Neural progenitor cell (in vitro differentiated cells): Measurements from ENCODE around the gene TBC1D20. TPM values are rescaled to one million over a fixed set of nuclear protein-coding genes. Genes with fewer than 3 reads are reported as not detected.

Experiments used
- DNase-seq: peaks from one replicate; pipeline ENCODE4 v3.0.0-alpha.2; 2016; ENCODE audit warnings: low spot score
- H2AFZ ChIP-seq: fragments of 200-600 bp; sonication (generic); replicated peaks from 2 replicates; pipeline ENCODE4 v1.6.1; 2016; ENCODE audit warnings: antibody characterized with exemption
- H3F3A ChIP-seq: fragments of 200-600 bp; sonication (generic); 2 replicates; pipeline ENCODE4 v1.6.1; 2016; ENCODE audit warnings: antibody characterized with exemption, low read depth
- H3K27ac ChIP-seq: fragments of 200-600 bp; sonication (generic); 2 replicates; pipeline ENCODE4 v1.5.1; 2016; ENCODE audit warnings: mild to moderate bottlenecking
- H3K27me3 ChIP-seq: fragments of 200-600 bp; sonication (generic); 2 replicates; pipeline ENCODE4 v1.6.1; 2016; ENCODE audit warnings: mild to moderate bottlenecking, moderate library complexity
- H3K36me3 ChIP-seq: fragments of 200-600 bp; sonication (generic); 2 replicates; pipeline ENCODE4 v1.5.1; 2016
- H3K4me1 ChIP-seq: fragments of 200-600 bp; sonication (generic); 2 replicates; pipeline ENCODE4 v1.6.1; 2016; ENCODE audit warnings: mixed run types
- H3K4me2 ChIP-seq: fragments of 200-600 bp; sonication (generic); 2 replicates; pipeline ENCODE4 v1.6.1; 2016
- H3K4me3 ChIP-seq: fragments of 200-600 bp; sonication (generic); 2 replicates; pipeline ENCODE4 v1.5.1; 2016
- H3K79me2 ChIP-seq: fragments of 200-600 bp; sonication (generic); 2 replicates; pipeline ENCODE4 v1.6.1; 2016; ENCODE audit warnings: low read depth
- H3K9ac ChIP-seq: fragments of 200-600 bp; sonication (generic); 2 replicates; pipeline ENCODE4 v1.6.1; 2016
- H3K9me3 ChIP-seq: fragments of 200-600 bp; sonication (generic); 2 replicates; pipeline ENCODE4 v1.5.1; 2016; ENCODE audit warnings: low read depth
- H4K20me1 ChIP-seq: fragments of 200-600 bp; sonication (generic); 2 replicates; pipeline ENCODE4 v1.6.1; 2016; ENCODE audit warnings: low read depth
- H3K27ac Mint-ChIP-seq: 3 replicates; pipeline ENCODE4 v1.8.0; 2021; ENCODE audit warnings: mixed read lengths
- H3K27me3 Mint-ChIP-seq: 2 replicates; pipeline ENCODE4 v1.8.0; 2022; ENCODE audit warnings: low read depth, mild to moderate bottlenecking, inconsistent platforms, moderate library complexity, mixed read lengths; ENCODE audit not compliant: insufficient read depth
- H3K36me3 Mint-ChIP-seq: 3 replicates; pipeline ENCODE4 v1.8.0; 2021; ENCODE audit warnings: mixed read lengths
- H3K4me1 Mint-ChIP-seq: 3 replicates; pipeline ENCODE4 v1.8.0; 2021; ENCODE audit warnings: mixed read lengths
- H3K4me3 Mint-ChIP-seq: 3 replicates; pipeline ENCODE4 v1.8.0; 2021; ENCODE audit warnings: mild to moderate bottlenecking, moderate library complexity, mixed read lengths
- H3K9me3 Mint-ChIP-seq: 3 replicates; pipeline ENCODE4 v1.8.0; 2020; ENCODE audit warnings: mixed read lengths
- EZH2 ChIP-seq: fragments of 200-600 bp; sonication (generic); IDR thresholded peaks from 2 replicates; pipeline ENCODE4 v1.6.1; 2017; ENCODE audit warnings: antibody characterized with exemption, mild to moderate bottlenecking, moderate library complexity
- EZH2phosphoT487 ChIP-seq: fragments of 200-600 bp; sonication (generic); IDR thresholded peaks from 2 replicates; pipeline ENCODE4 v1.6.1; 2017; ENCODE audit warnings: antibody characterized with exemption
- total RNA-seq: library from RNA; depleted of rRNA; stranded (reverse); fragments of >200 nt; gene quantifications from 2 replicates; pipeline ENCODE4 v1.2.3, GENCODE V29; 2015; ENCODE audit warnings: low replicate concordance
- TF ChIP-seq, protein P1 (sequence below): fragments of 200-600 bp; sonication (generic); IDR thresholded peaks from 2 replicates; pipeline ENCODE4 v1.5.1; 2017; ENCODE audit warnings: antibody characterized with exemption, mild to moderate bottlenecking

The TBC1D20 gene
- total RNA-seq, 1 donor from 2014 or later = 23.2 TPM

DNA sequence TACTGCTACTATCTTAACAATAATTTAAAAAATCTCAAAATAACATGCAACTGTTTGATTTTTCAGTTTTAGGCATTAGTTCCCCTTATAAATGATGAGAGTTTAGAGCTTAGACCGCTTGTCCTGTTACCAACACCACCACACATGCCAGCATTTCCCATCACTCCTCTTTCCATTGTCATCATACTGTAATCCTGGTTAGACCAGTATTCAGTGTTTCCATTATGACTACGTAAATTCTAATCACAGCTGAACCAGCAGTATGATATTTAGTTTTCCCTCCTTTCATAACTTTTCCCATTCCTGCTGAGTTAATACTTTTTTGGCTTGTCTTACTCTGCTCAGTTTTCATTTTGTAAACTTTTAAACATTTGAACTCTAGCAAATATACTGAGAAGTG is 12.2 kb upstream of the TBC1D20 start:
- Histone ChIP-seq H3F3A (peaks cover 6% of the 10 kb centered on the region), H3K27ac (no peak overlapping the region), H3K4me2 (no peak overlapping the region), H4K20me1 (no peaks in the 10 kb centered on the region), H3K79me2 (no peaks in the 10 kb centered on the region), H3K36me3 (no peaks in the 10 kb centered on the region), H3K9ac (no peak overlapping the region), H3K4me3 (no peak overlapping the region), H3K27me3 (no peaks in the 10 kb centered on the region), H3K9me3 (no peaks in the 10 kb centered on the region), H2AFZ (no peak overlapping the region), H3K4me1 (no peaks in the 10 kb centered on the region)
- TF ChIP-seq, protein P1, sequence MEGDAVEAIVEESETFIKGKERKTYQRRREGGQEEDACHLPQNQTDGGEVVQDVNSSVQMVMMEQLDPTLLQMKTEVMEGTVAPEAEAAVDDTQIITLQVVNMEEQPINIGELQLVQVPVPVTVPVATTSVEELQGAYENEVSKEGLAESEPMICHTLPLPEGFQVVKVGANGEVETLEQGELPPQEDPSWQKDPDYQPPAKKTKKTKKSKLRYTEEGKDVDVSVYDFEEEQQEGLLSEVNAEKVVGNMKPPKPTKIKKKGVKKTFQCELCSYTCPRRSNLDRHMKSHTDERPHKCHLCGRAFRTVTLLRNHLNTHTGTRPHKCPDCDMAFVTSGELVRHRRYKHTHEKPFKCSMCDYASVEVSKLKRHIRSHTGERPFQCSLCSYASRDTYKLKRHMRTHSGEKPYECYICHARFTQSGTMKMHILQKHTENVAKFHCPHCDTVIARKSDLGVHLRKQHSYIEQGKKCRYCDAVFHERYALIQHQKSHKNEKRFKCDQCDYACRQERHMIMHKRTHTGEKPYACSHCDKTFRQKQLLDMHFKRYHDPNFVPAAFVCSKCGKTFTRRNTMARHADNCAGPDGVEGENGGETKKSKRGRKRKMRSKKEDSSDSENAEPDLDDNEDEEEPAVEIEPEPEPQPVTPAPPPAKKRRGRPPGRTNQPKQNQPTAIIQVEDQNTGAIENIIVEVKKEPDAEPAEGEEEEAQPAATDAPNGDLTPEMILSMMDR = no peak
- no peak for TF ChIP-seq EZH2phosphoT487
- no peak for TF ChIP-seq EZH2
- Mint-ChIP-seq H3K4me1 (no peaks in the 10 kb centered on the region), H3K4me3 (no peak overlapping the region), H3K27ac (no peak overlapping the region), H3K36me3 (peaks cover 31% of the 10 kb centered on the region), H3K27me3 (peaks cover 3% of the 10 kb centered on the region), H3K9me3 (peaks cover 17% of the 10 kb centered on the region)
- no peak for DNase-seq

DNA sequence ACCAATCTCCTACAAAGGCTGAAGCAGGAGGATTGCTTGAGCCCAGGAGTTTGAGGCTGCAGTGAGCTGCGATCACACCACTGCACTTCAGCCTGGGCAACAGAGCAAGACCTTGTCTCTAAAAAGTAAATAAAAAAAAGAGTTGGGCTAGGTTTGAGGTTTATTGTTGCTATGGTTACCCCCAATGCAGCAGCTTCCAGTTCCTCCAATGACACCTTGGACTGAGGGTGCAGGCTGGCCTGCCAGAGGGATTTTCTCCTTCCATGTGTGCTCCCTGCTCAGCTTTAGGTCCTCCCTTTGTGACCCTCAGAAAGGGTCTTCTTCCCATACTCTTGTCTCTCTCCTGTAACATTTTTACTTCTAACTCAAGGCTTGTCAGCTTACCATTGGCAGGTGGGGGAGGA is 10.6 kb upstream of the TBC1D20 start:
- Histone ChIP-seq H3K27me3 (no peaks in the 10 kb centered on the region), H3K9ac (no peak overlapping the region), H3K27ac (no peak overlapping the region), H3K79me2 (no peaks in the 10 kb centered on the region), H4K20me1 (no peaks in the 10 kb centered on the region), H3K4me3 (no peak overlapping the region), H3K4me2 (no peak overlapping the region), H3K36me3 (no peaks in the 10 kb centered on the region), H3F3A (no peaks in the 10 kb centered on the region), H3K9me3 (no peaks in the 10 kb centered on the region), H3K4me1 (no peaks in the 10 kb centered on the region), H2AFZ (no peak overlapping the region)
- Mint-ChIP-seq H3K27me3 (peaks cover 3% of the 10 kb centered on the region), H3K36me3 (peaks cover 23% of the 10 kb centered on the region), H3K27ac (no peak overlapping the region), H3K9me3 (peaks cover 28% of the 10 kb centered on the region), H3K4me3 (no peak overlapping the region), H3K4me1 (no peaks in the 10 kb centered on the region)
- DNase-seq = no peak
- TF ChIP-seq EZH2 (no peak), EZH2phosphoT487 (no peak)
- TF ChIP-seq, protein P1 = no peak

DNA sequence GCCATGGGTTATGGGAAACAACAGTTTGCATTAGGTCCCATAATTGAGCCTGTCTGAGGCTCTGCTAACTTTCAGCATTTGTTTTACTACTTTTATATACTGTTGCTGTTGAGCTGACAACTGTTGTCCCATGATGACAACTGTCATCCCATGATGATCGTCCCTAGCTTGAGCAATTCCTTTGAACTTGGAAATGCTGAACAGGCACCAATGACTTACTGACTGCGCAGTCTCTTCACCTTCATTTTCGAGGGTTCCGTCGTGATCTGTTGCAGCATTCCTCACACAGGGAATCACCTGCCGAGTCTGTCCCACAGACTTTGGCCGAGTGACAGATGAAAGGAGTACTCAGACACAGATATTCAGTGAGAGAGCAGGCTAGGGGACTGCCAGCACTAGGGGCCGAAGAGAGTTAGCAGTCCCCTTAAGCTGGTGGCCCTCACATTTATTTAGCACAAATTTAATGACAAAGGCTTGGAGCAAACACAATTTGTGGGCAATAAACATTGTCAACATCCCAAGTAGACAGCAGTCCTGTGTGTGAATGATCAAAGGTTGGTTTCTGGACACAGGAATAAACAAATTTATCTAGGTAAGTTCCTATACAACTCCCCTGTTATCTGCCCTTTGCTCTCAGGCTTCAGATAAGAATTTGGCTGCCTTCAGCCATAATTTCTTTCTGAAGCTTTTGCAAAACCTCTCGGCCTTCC is 10.0 kb upstream of the TBC1D20 start:
- Histone ChIP-seq H2AFZ (no peak overlapping the region), H3K4me1 (no peaks in the 10 kb centered on the region), H3K27me3 (no peaks in the 10 kb centered on the region), H3K4me3 (no peak overlapping the region), H3K9me3 (no peaks in the 10 kb centered on the region), H4K20me1 (no peaks in the 10 kb centered on the region), H3F3A (no peaks in the 10 kb centered on the region), H3K4me2 (no peak overlapping the region), H3K79me2 (no peaks in the 10 kb centered on the region), H3K27ac (no peak overlapping the region), H3K36me3 (no peaks in the 10 kb centered on the region), H3K9ac (no peak overlapping the region)
- Mint-ChIP-seq H3K4me1 (no peaks in the 10 kb centered on the region), H3K9me3 (peaks cover 31% of the 10 kb centered on the region), H3K4me3 (no peak overlapping the region), H3K27ac (no peak overlapping the region), H3K36me3 (peaks cover 21% of the 10 kb centered on the region), H3K27me3 (peaks cover 3% of the 10 kb centered on the region)
- TF ChIP-seq, protein P1 = no peak
- TF ChIP-seq EZH2 (no peak), EZH2phosphoT487 (no peak)
- no peak for DNase-seq
